Memory B cell (primary cell): ENCODE results near the gene SPPL2C.
A peak's percentile ranks its signal among the peaks of the same experiment; 100 is the strongest.
"Not testable (repeated sequence)": the region's sequence is repeated elsewhere in the genome, so short reads cannot be mapped to it uniquely, and the experiment has no call there.

Experiments
- ATAC-seq: fragments of 150-1000 bp; cut with Tn5 transposase; 2 replicates; pipeline ENCODE4 v1.10.0; 2021; ENCODE audit warnings: low read depth, mild to moderate bottlenecking, moderate library complexity
- DNase-seq, 2 donors: peaks; one replicate each; pipeline ENCODE4 v3.0.0; 2022; ENCODE audit warnings: low spot score in 2 of 2
- H3K27ac Mint-ChIP-seq: one replicate; pipeline ENCODE4 v1.8.0; 2022; ENCODE audit warnings: mild to moderate bottlenecking, moderate library complexity, mixed read lengths
- H3K27me3 Mint-ChIP-seq: one replicate; pipeline ENCODE4 v1.8.0; 2022; ENCODE audit warnings: mixed read lengths
- H3K36me3 Mint-ChIP-seq: one replicate; pipeline ENCODE4 v1.8.0; 2022; ENCODE audit warnings: mild to moderate bottlenecking, mixed read lengths
- H3K4me1 Mint-ChIP-seq: one replicate; pipeline ENCODE4 v1.8.0; 2022; ENCODE audit warnings: mixed read lengths
- H3K4me3 Mint-ChIP-seq: one replicate; pipeline ENCODE4 v1.8.0; 2022; ENCODE audit warnings: mild to moderate bottlenecking, moderate library complexity, mixed read lengths
- H3K9me3 Mint-ChIP-seq: one replicate; pipeline ENCODE4 v1.8.0; 2022; ENCODE audit warnings: mixed read lengths

The SPPL2C gene

DNA sequence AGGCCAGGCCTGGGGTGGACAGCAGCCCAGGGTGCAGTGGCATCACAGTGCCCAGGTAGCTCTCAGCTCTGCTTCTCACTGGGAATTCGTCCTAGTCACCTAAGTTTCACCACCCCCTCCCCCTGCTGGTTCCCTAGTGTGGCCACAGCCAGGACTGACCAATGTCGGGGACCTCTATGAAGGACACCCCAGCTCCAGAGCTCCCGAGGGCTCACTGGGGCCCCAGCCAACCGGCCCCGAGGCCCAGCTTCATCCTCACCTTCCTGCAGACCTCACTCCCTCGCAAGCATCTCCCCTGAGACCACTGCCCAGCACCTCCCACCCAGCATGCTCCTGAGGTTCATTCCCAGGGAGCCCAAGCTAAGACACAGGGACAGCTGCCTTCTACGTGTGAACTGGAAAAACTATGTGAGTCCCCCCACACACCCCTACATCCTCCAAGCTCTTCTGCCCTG, 4.9 kb downstream of the SPPL2C start:
- peaks cover 2% of the 10 kb centered on the region for H3K4me1 Mint-ChIP-seq
- H3K36me3 Mint-ChIP-seq, result no peaks in the 10 kb centered on the region
- H3K4me3 Mint-ChIP-seq, result no peak overlapping the region
- H3K27me3 Mint-ChIP-seq, result peaks cover 27% of the 10 kb centered on the region
- no peak for ATAC-seq
- H3K27ac Mint-ChIP-seq, result no peak overlapping the region
- no peak for DNase-seq
- no peaks in the 10 kb centered on the region for H3K9me3 Mint-ChIP-seq

GRCh38 chr17:45850011-45850410, 5.3 kb downstream of the SPPL2C start:
- ATAC-seq (no peak), DNase-seq (no peak)
- H3K27me3 Mint-ChIP-seq, result peaks cover 28% of the 10 kb centered on the region
- peaks cover 2% of the 10 kb centered on the region for H3K4me1 Mint-ChIP-seq
- no peak overlapping the region for H3K4me3 Mint-ChIP-seq
- no peaks in the 10 kb centered on the region for H3K36me3 Mint-ChIP-seq
- no peak overlapping the region for H3K27ac Mint-ChIP-seq
- no peaks in the 10 kb centered on the region for H3K9me3 Mint-ChIP-seq

DNA sequence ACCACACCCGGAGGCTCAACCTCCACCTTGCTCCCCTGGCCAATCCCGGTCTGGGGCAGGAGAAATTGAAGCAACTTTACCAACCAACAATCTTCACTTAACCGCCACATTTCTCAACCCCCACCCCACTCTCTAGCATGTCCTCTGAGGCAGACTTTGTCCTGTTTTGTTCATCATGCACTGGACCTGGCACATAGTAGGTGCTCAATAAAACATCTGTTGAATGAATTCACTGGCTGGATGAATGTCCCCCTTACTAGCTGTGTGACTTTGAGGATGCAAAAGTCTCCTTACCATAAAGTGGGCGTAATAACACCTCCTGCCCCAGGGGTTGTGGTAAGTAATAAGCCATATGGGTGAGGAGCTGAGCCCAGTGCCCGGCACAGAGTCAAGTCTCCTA, 5.8 kb downstream of the SPPL2C start:
- Mint-ChIP-seq H3K27me3 (peaks cover 29% of the 10 kb centered on the region), H3K36me3 (no peaks in the 10 kb centered on the region), H3K27ac (no peak overlapping the region)

DNA sequence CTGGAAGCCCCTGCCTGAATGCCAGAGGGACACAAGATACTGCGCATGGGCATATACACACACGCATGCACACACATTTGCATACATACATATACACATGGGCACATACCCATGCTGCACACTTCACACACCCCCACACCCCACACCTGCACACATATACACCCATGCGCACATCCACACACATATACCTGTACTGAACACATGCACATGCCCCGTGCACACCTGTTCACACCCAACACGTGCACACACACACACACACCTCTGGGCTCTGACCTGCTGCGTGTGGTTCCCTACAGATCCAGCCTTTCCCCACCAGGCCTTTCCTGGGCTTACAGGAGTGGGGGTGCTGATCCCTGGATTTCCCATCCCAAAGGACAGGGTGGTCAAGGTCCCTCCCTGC, 6.3 kb downstream of the SPPL2C start:
- ATAC-seq (no peak), DNase-seq (no peak)
- no peak overlapping the region for H3K27ac Mint-ChIP-seq
- H3K27me3 Mint-ChIP-seq, result peaks cover 29% of the 10 kb centered on the region
- no peaks in the 10 kb centered on the region for H3K36me3 Mint-ChIP-seq
- no peak overlapping the region for H3K4me3 Mint-ChIP-seq
- H3K4me1 Mint-ChIP-seq, result peaks cover 2% of the 10 kb centered on the region
- no peaks in the 10 kb centered on the region for H3K9me3 Mint-ChIP-seq

More for the DNA sequence above, 5.8 kb downstream of the SPPL2C start:
- Mint-ChIP-seq H3K4me3 (no peak overlapping the region), H3K4me1 (peaks cover 2% of the 10 kb centered on the region), H3K9me3 (no peaks in the 10 kb centered on the region)
- ATAC-seq (no peak), DNase-seq (no peak)

- peaks cover 2% of the 10 kb centered on the region for H3K4me1 Mint-ChIP-seq
- no peak overlapping the region for H3K4me3 Mint-ChIP-seq
- no peaks in the 10 kb centered on the region for H3K36me3 Mint-ChIP-seq
- H3K27ac Mint-ChIP-seq, result no peak overlapping the region
- H3K9me3 Mint-ChIP-seq, result no peaks in the 10 kb centered on the region
- H3K27me3 Mint-ChIP-seq, result peaks cover 27% of the 10 kb centered on the region
- DNase-seq, result no peak
- no peak for ATAC-seq
Measured at GRCh38 chr17:45851464-45851863, 6.8 kb downstream of the SPPL2C start.

DNA sequence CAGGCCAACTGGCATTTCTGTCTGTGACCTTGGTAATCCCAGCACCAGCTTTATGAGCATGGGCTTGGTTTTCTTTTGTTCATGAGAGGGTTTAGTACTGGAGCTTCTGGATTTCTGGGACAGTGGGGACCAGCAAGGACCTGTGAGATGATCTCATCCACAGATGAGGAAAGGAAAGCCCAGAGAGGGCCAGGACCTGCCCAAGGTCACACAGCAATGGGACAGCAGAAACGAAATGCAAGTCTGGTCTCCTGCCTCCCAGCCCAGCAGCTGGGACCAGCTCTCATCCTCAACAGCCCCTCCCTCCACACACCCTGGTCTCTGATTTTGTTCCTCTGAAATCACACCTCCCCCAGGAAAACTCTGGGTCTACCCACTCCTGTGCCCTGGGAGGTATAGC, 7.2 kb downstream of the SPPL2C start:
- DNase-seq, result no peak
- Mint-ChIP-seq H3K27ac (no peak overlapping the region), H3K4me1 (peaks cover 2% of the 10 kb centered on the region), H3K4me3 (no peak overlapping the region), H3K27me3 (peaks cover 28% of the 10 kb centered on the region), H3K36me3 (no peaks in the 10 kb centered on the region), H3K9me3 (no peaks in the 10 kb centered on the region)
- no peak for ATAC-seq

GRCh38 chr17:45852535-45853297, 8.0 kb downstream of the SPPL2C start:
- DNase-seq (peak; percentile 56 to 66), ATAC-seq (peak; percentile 35)
- Mint-ChIP-seq H3K4me1 (peaks cover 2% of the 10 kb centered on the region), H3K4me3 (peak overlapping the region; percentile 7), H3K27ac (no peak overlapping the region), H3K36me3 (no peaks in the 10 kb centered on the region), H3K27me3 (peaks cover 26% of the 10 kb centered on the region), H3K9me3 (no peaks in the 10 kb centered on the region)

GRCh38 chr17:45854209-45854608, 9.5 kb downstream of the SPPL2C start:
- Mint-ChIP-seq H3K4me1 (peaks cover 2% of the 10 kb centered on the region), H3K9me3 (no peaks in the 10 kb centered on the region), H3K27me3 (peaks cover 31% of the 10 kb centered on the region), H3K36me3 (no peaks in the 10 kb centered on the region), H3K27ac (no peak overlapping the region), H3K4me3 (no peak overlapping the region)
- ATAC-seq (no peak), DNase-seq (no peak)

DNA sequence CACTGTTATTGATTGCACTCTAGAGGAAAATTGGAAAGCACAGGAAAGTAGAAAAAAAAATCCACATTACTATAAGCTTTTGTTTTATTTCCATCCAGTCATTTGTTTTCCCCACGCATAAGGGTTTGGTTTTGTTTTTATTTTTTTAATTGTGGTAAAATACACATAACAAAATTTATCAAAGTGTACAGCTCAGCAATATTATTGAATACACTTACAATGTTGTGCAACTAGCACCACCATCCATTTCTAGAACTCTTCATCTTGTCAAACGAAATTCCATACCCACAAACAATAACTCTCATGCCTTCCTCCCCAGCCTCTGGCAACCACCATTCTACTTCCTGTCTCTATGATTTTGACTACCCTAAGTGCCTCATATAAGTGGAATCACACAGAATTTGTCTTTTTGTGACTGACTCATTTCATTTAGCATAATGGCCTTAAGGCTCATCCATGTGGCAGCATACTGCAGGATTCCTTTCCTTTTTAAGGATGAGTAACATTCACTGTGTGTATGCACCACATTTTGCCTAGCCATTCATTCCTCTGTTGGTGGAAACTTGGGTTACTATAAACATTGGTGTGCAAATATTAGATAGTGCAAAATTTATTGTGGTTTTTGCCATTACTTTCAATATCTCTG, 11.1 kb downstream of the SPPL2C start:
- no peak for ATAC-seq
- H3K27me3 Mint-ChIP-seq, result peaks cover 33% of the 10 kb centered on the region

DNA sequence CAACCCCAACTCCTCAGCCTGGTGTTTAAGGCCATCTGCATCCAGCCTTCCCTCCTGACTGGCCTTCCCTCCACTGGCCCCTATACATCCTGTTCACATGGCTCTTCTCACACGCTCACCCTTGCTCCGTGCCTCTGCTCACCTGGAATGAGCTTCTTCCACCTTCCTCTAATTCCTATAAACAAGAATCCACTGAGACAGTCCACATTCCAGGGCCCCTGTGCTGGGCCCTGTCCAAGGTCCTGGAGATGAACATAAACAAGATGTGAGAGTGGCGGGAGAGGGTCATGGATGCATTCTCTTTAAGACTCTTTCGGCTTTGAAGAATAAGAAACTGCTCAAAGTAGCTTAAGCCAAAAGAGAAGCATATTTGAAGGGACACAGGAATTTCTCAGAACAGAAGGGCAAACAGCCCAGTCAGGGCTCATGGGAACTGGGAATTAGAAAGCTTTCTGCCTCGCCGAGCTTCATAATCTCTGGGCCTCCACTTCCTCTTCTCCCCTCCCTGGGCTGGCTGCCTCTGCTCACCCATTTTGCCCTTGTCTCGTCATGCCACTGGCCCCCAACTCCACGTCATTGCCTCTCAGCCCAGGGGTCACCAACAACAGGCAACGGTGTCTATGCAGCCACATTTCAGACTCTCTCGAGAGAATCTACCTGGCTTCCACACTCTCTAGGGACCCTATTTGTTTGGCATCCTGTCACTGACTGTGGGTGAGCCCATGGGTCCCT, 13.5 kb downstream of the SPPL2C start:
- no peak overlapping the region for H3K4me3 Mint-ChIP-seq
- no peaks in the 10 kb centered on the region for H3K36me3 Mint-ChIP-seq
- DNase-seq (no peak), ATAC-seq (no peak)
- H3K27me3 Mint-ChIP-seq, result peaks cover 31% of the 10 kb centered on the region
- no peaks in the 10 kb centered on the region for H3K4me1 Mint-ChIP-seq
- no peaks in the 10 kb centered on the region for H3K9me3 Mint-ChIP-seq
- no peak overlapping the region for H3K27ac Mint-ChIP-seq

More for the DNA sequence above, 11.1 kb downstream of the SPPL2C start:
- Mint-ChIP-seq H3K4me3 (no peak overlapping the region), H3K36me3 (no peaks in the 10 kb centered on the region), H3K4me1 (peaks cover 2% of the 10 kb centered on the region), H3K9me3 (no peaks in the 10 kb centered on the region), H3K27ac (no peak overlapping the region)
- DNase-seq, result no peak

GRCh38 chr17:45861165-45861564, 16.5 kb downstream of the SPPL2C start:
- Mint-ChIP-seq H3K9me3 (no peaks in the 10 kb centered on the region), H3K27ac (no peak overlapping the region), H3K36me3 (no peaks in the 10 kb centered on the region), H3K27me3 (peaks cover 34% of the 10 kb centered on the region), H3K4me1 (no peaks in the 10 kb centered on the region), H3K4me3 (no peak overlapping the region)
- ATAC-seq (no peak), DNase-seq (no peak)

DNA sequence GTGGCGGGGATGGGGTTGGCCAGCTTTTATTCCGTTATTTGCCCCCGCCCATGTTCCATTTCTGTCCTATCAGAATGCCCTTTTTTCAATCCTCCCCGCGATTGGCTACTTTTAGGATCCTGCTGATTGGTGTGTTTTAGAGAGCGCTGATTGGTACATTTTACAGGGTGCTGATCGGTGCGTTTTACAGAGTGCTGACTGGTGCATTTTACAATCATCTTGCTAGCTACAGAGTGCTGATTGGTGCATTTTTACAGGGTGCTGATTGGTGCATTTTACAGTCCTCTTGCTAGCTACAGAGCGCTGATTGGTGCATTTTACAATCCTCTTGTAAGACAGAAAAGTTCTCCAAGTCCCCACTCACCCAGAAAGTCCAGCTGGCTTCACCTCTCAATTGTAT, 17.4 kb downstream of the SPPL2C start:
- ATAC-seq, H3K4me3 Mint-ChIP-seq, H3K27ac Mint-ChIP-seq, DNase-seq, H3K9me3 Mint-ChIP-seq, H3K36me3 Mint-ChIP-seq, H3K4me1 Mint-ChIP-seq: not testable (repeated sequence)
- peaks cover 32% of the 10 kb centered on the region for H3K27me3 Mint-ChIP-seq

GRCh38 chr17:45863857-45864654, 19.4 kb downstream of the SPPL2C start:
- H3K4me3 Mint-ChIP-seq, result no peak overlapping the region
- H3K4me1 Mint-ChIP-seq, result no peaks in the 10 kb centered on the region
- no peaks in the 10 kb centered on the region for H3K9me3 Mint-ChIP-seq
- no peak for DNase-seq
- H3K27me3 Mint-ChIP-seq, result peaks cover 26% of the 10 kb centered on the region
- no peak for ATAC-seq
- no peak overlapping the region for H3K27ac Mint-ChIP-seq
- H3K36me3 Mint-ChIP-seq, result no peaks in the 10 kb centered on the region

DNA sequence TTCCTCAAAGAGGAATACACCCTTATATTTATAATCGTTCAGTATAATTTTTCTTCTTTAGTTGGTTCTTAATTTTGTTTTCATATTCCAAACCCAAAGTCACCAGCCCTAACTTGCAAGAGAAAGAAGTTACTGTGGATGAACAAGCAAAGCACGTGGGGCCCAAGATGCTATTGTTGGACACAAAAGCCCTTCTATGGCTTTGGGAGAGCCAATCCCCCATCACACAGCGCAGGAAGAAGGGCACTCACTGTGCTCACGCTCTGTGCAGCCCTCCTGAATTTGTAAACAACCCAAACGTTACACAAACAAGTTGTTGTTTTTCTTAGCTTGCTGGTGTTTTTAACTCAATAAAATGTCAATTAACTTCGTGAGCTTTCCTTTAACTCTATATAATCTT, 22.5 kb downstream of the SPPL2C start:
- H3K4me3 Mint-ChIP-seq, result no peak overlapping the region
- DNase-seq, result no peak
- no peaks in the 10 kb centered on the region for H3K4me1 Mint-ChIP-seq
- H3K27me3 Mint-ChIP-seq, result peaks cover 23% of the 10 kb centered on the region
- H3K9me3 Mint-ChIP-seq, result no peaks in the 10 kb centered on the region
- no peak for ATAC-seq
- no peaks in the 10 kb centered on the region for H3K36me3 Mint-ChIP-seq
- no peak overlapping the region for H3K27ac Mint-ChIP-seq
